ENCODE measurements around the gene SLC48A1.
"Not testable (repeated sequence)": the region's sequence is repeated elsewhere in the genome, so short reads cannot be mapped to it uniquely, and the experiment has no call there.

Gene SLC48A1

GRCh38 chr12:47813511-47814196 lies 40.6 kb downstream of the SLC48A1 start:
- DNase-seq = peak; percentile 23

- peak; percentile 31 for DNase-seq
These were observed 41.6 kb downstream of the SLC48A1 start for GRCh38 chr12:47814539-47815170.

- DNase-seq = not testable (repeated sequence)
These were observed 42.4 kb downstream of the SLC48A1 start for GRCh38 chr12:47815447-47815846.

- no peak for DNase-seq
These were observed 43.6 kb downstream of the SLC48A1 start for GRCh38 chr12:47816403-47817271.

- DNase-seq = no peak
These were observed 44.4 kb downstream of the SLC48A1 start for GRCh38 chr12:47817272-47818006.

GRCh38 chr12:47818007-47818376 lies 45.0 kb downstream of the SLC48A1 start:
- DNase-seq = no peak

- peak; percentile 51 for DNase-seq
These were observed 45.6 kb downstream of the SLC48A1 start for GRCh38 chr12:47818467-47819137.

- DNase-seq = peak; percentile 52
These were observed 46.3 kb downstream of the SLC48A1 start for GRCh38 chr12:47819138-47819895.

GRCh38 chr12:47819896-47820630 lies 47.0 kb downstream of the SLC48A1 start, which contains the start of gene HDAC7:
HDAC7 (minus strand) TSS chr12:47819903; CDS start chr12:47819785, 118 bp downstream.
- DNase-seq = peak; percentile 77

GRCh38 chr12:47820631-47821345 lies 47.8 kb downstream of the SLC48A1 start:
- DNase-seq = no peak

GRCh38 chr12:47821346-47821706 lies 48.3 kb downstream of the SLC48A1 start:
- no peak for DNase-seq

- no peak for DNase-seq
These were observed 49.4 kb downstream of the SLC48A1 start for GRCh38 chr12:47822401-47822800.

GRCh38 chr12:47822863-47823262 lies 49.8 kb downstream of the SLC48A1 start:
- DNase-seq = no peak

GRCh38 chr12:47823422-47824086 lies 50.5 kb downstream of the SLC48A1 start:
- DNase-seq = no peak

GRCh38 chr12:47824198-47824597 lies 51.2 kb downstream of the SLC48A1 start:
- no peak for DNase-seq

- no peak for DNase-seq
These were observed 51.6 kb downstream of the SLC48A1 start for GRCh38 chr12:47824635-47825034.

GRCh38 chr12:47825173-47825639 lies 52.2 kb downstream of the SLC48A1 start:
- no peak for DNase-seq

GRCh38 chr12:47828008-47828975 lies 55.3 kb downstream of the SLC48A1 start:
- DNase-seq = no peak
